ENCODE measurements around the gene NMNAT2.
"Not testable (repeated sequence)": the region's sequence is repeated elsewhere in the genome, so short reads cannot be mapped to it uniquely, and the experiment has no call there.

NMNAT2 gene

DNA sequence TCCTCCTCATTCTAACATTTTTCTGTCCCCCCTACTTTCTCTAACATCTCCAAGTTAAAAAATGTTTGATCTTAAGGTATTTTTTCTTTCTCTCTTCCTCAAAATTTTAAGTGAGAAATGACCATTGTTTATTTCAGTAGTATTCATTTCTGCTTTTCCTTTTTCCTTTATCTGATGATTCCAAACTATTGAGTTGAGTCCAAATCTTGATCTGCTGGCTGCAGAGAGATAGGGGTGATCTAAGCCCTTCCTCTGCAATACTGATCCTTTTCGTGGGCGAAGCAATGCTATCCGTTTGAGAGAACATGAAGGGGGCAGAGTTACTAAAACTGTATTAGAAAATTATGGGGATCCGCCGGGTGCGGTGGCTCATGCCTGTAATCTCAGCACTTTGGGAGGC lies 516 bp upstream of the NMNAT2 start:
- DNase-seq (ENCODE audit: low read depth in 2 of 2, low spot score in 1 of 2), result no peak

DNA sequence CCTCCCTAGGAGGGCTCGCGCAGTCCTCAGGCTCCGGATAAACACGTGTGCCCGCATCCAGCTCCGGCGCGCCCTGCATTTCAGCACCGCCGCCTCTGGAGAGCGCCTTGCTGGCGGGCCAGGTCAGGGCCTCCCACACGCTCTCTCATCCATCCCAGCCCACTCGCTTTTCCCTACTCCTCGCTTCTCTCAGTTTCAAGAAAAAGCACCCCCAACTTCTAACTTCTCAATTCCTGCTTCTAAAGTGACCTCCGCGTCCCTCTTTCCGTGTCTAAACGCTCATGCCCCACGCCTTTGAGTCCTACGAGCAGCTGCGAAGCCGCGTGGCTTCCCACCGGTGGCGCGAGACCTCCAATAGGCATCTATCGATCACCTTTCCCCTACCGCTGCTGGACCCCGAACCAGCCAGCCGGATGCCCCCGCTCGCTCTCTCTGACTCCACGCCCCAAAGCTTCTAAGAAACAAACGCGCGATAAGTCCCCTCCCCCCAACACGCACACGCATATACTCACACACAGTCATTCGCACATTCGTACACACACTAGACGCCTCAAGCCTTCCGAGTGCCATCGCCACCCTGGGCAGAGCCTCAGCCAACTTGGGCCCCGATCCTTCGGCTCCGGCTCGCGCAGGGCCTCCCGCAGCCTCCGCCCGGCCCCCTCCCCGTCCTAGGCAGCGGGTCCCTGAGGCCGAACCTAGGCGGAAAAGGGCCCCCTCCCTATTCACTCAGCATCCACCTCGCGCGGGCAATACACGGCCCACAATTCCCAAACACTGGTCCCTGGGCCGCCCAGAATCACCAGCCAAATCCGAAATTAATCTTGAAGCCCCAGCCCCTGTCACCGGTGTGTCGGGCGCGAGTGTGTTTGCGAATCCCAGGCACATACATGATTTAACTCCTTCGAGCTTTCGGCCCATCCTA lies 1.1 kb downstream of the NMNAT2 start:
- DNase-seq (ENCODE audit: low read depth in 2 of 2, low spot score in 1 of 2), result no peak

DNA sequence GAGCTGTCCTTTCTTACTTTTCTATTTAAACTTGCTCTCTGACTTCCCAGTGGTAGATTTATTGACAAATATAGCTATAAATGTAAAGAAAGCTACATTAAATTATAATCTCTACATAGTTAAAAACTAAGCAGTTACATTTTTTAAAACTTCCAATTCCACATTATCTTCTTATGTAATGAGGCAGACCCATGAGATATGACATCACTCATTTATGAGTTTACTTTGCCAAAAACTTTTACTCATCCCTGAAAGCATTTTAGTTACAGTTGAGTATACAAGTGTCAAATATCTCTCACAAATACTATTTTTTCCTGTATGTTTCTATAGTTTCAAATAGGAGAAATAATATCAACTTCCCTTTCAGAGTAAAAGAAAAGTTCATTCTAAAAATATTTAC lies 3.8 kb downstream of the NMNAT2 start:
- DNase-seq (ENCODE audit: low read depth in 2 of 2, low spot score in 1 of 2), result no peak

DNA sequence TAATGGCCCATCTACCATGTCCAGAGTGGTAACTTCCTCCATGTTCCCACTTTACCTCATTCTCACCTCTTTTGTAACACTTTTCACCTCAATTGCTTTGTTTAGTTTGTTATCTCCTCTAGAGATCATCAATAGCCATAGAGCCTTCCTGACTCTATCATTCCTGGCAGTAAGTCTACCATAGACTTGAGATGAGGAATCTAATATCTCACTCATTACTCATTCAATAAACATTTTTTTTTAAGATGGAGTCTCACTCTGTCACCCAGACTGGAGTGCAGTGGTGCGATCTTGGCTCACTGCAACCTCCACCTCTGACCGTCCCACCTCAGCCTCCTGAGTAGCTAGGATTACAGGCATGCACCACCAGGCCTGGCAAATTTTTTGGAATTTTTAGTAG lies 7.1 kb downstream of the NMNAT2 start:
- DNase-seq (ENCODE audit: low read depth in 2 of 2, low spot score in 1 of 2), result no peak

DNA sequence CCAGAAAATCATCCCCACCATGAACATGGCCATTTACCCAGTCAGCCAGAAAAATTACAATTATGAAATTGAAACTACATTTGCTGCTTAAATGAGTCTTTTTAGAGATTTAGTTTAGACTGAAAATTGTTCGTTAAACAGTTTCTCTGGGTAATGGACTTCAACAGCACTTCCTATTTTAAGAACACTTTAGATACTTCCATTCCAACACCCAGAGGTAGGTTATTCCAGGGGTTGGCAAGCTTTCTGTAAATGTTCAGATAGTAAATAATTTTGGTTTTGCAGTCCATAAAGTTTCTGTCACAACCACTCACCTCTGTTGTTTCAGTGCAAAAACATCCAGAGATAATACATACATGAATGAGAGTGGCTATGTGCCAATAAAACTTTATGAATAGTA lies 10.2 kb downstream of the NMNAT2 start:
- no peak for DNase-seq (ENCODE audit: low read depth in 2 of 2, low spot score in 1 of 2)

DNA sequence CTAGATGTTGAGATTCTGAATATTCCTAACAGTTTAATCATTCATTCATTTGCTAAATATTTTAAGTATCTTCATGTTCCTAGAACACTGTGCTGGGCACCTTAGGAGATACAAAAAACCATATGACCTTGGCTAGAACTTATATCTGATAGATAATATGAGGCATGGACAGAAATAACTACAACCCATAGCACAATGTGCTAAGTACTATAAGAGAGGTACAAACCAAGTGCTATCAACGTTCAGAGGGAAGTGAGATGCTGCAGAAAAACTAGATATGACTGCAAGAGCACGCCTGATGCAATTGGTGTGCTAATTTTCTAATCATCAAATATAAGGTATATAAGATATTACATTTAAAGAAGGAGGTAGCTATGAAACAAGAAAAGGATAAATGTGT lies 10.7 kb downstream of the NMNAT2 start:
- DNase-seq (ENCODE audit: low read depth in 2 of 2, low spot score in 1 of 2), result no peak

DNA sequence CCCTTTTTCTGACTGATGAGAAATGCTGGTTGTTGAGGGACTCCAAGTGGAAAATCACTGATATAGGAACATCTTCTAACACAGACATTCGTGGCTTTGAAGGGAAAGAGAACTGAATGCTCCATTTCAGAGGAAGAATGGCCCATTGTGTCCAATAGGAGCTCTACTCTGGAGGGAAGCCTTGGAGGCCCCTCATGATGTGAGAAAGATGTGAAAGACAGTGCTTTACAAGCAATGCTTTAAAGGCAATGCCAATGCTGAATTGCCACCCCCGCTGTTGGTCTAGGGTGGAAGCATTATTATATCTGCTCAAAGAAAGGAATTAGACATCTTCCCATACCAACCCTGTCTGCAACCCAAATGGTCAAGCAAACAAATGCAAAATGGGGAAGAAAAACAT lies 13.7 kb downstream of the NMNAT2 start:
- DNase-seq (ENCODE audit: low read depth in 2 of 2, low spot score in 1 of 2), result no peak

DNA sequence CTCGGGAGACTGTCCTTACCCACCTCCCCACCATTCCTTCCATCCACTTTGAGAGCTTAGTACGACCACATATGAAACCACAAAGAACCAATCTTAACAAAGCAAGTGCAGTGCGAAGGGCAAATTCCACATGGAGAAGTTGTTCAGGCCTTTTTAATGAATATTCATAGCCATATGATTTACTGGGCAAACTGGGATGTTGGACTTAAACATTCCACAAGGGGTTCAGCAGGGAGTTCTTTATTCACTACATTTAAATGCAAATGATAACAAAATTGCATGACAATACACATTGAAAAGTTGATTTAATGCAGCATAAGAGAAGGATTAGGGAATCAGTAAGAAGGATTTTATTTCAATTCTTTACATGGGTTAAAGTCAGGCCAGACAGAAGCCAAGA lies 14.7 kb downstream of the NMNAT2 start:
- no peak for DNase-seq (ENCODE audit: low read depth in 2 of 2, low spot score in 1 of 2)

DNA sequence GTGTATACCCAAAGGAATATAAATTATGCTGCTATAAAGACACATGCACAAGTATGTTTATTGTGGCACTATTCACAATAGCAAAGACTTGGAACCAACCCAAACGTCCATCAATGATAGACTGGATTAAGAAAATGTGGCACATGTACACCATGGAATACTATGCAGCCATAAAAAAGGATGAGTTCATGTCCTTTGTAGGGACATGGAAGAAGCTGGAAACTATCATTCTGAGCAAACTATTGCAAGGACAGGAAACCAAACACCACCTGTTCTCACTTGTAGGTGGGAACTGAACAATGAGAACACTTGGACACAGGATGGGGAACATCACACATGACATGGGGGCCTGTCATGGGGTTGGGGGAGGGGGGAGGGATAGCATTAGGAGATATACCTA lies 16.6 kb downstream of the NMNAT2 start:
- DNase-seq (ENCODE audit: low read depth in 2 of 2, low spot score in 1 of 2), result not testable (repeated sequence)

DNA sequence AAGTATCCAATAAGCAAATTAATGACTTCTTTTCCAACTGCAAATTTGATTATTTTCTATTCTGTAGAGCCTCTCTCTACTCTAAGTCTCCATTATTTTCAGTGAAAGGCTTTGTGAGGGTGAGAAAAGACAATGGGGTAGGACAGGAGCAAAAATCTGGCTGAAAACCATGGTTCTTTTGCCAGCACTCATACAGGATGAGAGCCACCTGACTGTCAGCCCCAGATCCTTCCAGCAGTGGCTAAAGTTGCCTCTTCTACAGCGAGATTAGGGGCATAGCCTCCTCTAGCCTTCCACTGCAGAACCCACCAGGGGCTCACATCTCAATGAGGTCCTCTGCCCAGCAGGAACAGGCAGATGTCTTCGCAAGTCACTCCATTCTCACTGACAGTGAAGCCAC lies 23.7 kb downstream of the NMNAT2 start:
- DNase-seq (ENCODE audit: low read depth in 2 of 2, low spot score in 1 of 2), result no peak

DNA sequence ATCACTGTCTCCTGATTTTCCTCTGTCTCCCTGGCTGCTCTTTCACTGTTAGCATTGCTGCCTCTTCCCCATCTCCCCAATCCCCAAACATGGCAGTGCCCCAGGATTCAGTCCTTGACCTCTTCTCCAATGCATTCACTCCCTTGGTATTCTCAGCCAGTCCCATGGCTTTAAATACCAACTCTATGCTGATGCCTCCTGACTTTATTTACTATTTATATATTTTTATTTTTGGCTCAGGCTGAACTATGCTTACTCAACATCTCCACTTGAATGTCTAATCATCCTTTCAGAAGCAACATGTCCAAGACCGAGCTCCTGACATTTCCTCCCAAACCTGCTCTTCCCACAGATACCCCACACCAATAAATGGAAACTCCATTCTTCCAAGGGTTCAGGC lies 26.3 kb downstream of the NMNAT2 start:
- no peak for DNase-seq (ENCODE audit: low read depth in 2 of 2, low spot score in 1 of 2)

DNA sequence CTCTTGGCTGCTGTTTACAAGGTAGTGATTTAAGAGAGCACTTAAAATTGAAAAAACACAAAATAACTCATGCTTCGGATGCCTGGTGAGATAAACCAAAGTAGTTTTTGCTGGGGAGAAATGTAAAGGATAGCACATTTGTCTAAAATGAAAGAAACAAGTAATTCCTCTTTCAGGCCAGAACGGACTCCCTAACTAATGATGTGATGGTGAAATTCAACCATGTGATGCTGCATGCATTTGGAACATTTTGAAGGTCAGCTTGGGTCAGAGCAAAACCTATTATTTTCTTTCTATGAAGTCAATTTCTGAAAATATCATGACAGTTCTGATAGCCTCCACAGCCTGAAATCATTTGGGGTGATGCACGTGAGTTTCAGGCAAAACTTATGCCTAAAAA lies 27.6 kb downstream of the NMNAT2 start:
- DNase-seq (ENCODE audit: low read depth in 2 of 2, low spot score in 1 of 2), result no peak

DNA sequence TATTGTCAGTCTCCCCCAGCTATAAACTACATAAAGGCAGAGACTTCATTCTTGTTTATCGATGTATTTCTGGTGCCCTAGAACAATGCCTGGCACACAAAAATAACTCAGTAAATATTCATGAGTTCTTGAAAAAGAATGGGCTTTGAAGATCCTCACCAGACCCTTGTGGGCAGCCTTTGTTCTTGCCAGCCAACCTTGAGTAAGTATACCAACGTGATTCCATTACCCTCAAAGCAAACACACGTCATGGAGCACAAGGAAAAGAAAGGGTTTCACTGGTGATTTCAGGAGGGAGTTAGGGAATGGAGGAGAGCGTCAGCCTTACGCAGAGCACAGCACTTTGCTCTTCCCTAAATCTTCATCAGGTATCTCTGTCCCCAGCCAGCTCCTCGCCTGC lies 29.4 kb downstream of the NMNAT2 start:
- no peak for DNase-seq (ENCODE audit: low read depth in 2 of 2, low spot score in 1 of 2)

DNA sequence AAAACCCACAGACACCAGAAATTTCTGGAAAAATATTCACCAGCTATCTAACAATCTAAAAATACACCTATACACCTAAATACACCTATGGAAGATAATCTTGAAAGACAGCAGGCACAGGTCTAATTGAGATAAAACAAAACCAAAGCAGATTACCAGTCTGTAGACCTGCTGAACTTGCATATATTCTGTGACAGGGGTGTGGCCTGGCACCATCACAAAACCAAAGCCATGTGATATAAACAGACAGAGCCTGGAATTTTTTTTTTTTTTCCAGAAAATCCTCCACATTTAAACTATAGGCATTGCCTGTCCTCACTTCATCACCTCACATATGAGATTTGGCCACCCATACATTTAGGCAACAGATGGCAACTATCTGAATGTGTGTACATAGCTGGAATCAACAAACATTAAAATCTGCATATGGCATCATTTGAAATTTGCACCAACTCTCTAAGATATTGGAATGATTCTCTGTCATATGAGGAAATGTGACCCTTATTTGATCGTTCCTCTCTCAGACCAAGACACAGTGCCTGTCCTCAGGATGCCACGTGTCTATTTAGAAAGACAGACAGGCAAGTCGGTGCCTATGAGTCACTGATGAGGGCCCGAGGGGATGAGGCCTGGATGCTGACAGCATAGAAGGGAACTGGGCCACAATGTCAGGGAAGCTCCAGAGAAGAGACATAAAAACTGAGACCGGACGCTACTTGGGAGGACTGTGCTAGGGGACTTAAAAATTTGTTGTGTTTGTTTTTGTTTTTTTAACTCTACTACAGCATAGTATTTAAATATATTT lies 32.6 kb downstream of the NMNAT2 start:
- no peak for DNase-seq (ENCODE audit: low read depth in 2 of 2, low spot score in 1 of 2)

DNA sequence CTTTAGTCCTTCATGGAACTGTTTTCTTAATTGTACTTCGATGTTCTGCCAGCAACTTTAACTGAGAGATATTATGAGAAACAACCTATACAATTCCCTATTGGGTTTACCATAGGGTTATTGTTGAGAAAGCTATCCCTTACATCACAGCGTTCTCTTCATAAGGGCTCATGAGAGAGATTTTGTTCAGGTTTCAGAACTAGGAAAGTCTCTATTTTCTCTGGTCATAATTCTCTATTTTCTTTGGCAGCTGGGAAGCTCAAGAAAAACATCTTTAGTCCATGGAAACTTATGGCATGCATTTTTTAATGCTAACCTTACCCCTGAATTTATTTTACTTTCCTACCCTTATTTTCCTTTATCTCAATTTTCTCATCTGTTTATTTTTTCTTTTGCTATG lies 38.2 kb downstream of the NMNAT2 start:
- no peak for DNase-seq (ENCODE audit: low read depth in 2 of 2, low spot score in 1 of 2)

DNA sequence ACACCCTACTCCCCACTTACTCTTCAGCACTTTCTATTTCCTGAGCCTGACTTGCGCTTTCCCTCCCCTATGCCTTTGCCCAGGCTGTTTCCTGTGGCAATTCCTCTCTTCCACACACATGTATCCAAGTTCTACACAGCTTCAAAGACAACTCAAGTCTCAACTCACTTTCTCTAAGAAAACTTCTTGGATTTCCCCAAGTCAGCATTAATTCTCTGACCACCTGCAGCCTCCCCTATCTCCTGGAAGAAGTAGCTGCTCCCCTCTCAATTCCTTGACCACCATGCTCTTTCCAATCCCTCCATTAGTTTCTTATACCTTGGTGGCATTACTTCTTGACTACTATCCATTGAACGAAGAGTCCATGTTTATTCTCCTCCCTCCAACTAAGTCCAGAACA lies 42.8 kb downstream of the NMNAT2 start:
- DNase-seq (ENCODE audit: low read depth in 2 of 2, low spot score in 1 of 2), result no peak

DNA sequence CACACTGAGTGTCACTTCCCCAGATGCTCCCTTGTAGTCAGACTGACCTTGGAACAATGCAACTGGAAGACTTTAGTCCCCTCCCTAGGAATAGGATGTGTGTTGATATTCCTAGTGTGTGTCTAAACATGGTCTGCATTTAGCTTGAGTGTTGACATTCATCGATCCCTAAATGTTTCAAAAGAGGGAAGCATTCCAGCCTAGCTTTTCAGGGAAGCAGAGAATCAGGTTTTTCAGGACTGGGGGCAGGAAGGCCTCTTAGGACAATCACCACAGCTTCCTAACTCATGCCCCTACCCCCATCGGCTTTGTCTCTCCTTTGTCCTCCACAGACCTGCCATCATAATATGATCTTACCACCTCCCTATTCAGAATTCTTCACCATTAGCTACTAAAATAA lies 43.4 kb downstream of the NMNAT2 start:
- DNase-seq (ENCODE audit: low read depth in 2 of 2, low spot score in 1 of 2), result no peak

DNA sequence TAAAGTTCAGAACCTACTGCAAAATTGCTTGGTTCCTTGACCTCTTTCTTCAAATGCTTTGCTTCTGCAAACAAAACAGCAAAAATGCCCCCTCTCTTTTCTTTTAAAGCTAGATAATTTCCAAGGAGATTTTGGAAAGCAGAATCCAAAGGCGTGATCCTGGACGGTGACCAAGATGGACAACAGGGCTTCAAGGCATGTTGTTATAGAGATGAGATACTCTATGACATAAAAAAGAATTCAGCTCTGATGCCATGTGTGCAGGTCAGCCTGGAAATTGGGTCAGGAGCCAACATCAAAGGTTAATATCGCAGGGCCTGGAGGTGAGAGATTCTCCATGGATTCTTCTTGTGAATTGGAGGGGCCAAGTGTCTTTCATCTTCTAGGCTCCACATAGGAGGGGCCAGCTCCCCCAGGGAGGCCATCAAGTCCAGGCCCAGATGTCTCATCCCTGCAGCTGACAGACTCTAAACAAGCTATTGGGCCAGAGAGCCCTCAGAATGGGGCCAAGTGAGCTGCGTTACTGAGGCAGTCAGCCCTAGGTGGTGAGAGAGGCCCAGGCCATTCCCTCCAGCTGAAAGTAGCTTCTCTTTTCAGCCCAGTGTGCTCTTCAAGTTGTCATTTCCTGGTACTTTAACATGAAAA lies 45.5 kb downstream of the NMNAT2 start:
- no peak for DNase-seq (ENCODE audit: low read depth in 2 of 2, low spot score in 1 of 2)

DNA sequence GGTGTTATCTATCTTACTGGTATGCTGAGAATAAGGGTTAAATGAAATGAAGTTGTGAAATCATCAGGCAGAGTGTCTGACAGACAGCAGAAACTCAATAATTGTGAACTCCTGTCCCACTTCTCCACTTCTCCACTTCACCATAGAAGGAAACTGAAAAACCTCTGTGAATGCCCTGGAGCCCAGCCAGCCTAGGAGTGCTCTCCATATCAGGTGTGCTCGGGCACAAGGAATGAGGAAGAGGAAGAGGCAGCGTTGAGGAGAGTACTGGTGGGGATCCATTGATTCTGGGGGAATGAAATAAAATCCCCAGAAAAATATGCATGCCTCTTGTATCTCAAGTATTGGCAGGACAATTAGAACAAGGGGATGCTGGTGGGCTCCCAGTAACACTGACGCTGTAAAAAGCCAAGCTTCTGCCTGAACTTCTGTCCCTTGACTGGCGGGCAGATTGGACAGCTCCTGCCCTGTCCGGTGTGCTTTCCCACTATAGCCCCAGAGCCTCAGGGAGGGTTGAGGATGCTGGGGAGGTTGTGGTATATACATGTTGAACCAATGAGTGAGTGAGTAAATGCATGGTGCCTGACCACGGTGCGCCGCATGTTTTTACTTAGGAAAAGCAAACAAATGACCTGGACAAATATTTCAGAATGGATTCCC lies 47.7 kb downstream of the NMNAT2 start:
- DNase-seq (ENCODE audit: low read depth in 2 of 2, low spot score in 1 of 2), result no peak

DNA sequence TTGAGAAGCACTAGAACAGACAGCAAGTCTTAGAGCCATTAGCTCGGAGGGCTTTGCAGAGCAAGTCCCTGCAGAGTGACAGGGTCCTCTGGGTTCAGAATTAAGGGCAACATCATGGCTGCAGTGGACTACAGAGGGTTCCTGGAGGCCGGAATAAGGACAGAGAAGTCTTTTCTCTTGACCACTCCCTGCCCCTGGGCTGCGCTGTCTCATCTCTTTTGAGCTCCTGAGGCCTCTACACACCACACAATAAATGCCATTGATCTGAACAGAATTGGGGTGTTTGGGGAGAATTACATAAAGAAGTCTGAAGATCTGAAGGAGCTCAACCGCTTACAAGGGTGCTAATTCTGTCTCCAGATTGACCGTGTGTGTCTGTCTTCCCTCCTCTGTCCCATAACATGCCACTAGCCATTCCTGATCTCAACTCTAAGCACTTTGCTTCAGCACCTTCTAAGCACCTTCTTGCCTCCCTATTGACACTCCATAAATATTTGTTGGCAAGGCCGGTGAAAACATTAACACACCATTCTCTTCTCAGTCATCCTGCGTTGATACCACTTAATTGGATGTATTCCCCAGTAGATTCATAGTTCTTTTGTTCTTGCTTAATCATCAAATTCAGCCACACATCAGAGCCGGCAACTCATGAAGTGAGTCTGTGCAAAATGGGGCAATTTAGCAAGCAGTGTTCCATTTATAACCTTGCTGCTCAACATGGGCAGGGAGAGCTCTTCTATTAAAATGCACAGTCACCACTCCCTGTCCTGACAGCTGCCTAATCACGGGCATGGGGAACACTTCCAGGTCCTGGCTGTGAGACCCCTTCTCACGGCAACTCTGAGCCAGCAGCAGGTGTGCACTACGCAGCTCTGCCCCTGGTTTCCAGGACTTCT lies 49.7 kb downstream of the NMNAT2 start:
- DNase-seq (ENCODE audit: low read depth in 2 of 2, low spot score in 1 of 2), result no peak

Data from stimulated activated CD8-positive, alpha-beta memory T cell treated with anti-CD3 and anti-CD28 coated beads, Interleukin-4, amount 100 ng/mL, for 4 hours (primary cell).